PC-9 (cell line): ENCODE data around the gene CUX1.

ENCODE experiments used
- EZH2 ChIP-seq: fragments of 200-600 bp; sonication (generic); IDR thresholded peaks from 2 replicates; pipeline ENCODE4 v1.8.0; 2017; ENCODE audit warnings: antibody characterized with exemption, low read depth
- TF ChIP-seq, protein P1 (sequence below): fragments of 200-600 bp; sonication (generic); conservative IDR thresholded peaks from 2 replicates; pipeline ENCODE4 v1.6.1; 2017; ENCODE audit warnings: mixed run types, antibody characterized with exemption, mild to moderate bottlenecking, moderate library complexity

DNA sequence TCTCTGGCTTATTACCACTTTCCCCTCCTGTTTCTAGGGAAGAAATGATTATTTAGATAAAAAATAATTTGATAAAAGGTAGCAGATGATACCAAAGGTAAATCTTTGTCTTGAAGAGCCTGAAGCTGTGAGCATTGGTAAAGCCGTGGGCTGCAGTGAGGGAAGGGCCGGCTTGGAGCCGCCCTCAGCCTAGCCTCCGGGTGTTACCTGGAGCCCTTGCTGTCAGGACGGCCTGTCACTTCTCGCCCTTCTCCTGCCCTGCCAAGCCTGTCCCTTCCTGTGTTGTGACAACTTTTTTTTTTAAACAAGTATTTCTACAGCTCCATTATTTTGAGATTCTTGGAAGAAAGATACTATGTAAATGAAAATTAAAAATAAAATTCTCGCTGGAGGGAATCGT lies 7.0 kb downstream of the CUX1 start:
- TF ChIP-seq, protein P1, sequence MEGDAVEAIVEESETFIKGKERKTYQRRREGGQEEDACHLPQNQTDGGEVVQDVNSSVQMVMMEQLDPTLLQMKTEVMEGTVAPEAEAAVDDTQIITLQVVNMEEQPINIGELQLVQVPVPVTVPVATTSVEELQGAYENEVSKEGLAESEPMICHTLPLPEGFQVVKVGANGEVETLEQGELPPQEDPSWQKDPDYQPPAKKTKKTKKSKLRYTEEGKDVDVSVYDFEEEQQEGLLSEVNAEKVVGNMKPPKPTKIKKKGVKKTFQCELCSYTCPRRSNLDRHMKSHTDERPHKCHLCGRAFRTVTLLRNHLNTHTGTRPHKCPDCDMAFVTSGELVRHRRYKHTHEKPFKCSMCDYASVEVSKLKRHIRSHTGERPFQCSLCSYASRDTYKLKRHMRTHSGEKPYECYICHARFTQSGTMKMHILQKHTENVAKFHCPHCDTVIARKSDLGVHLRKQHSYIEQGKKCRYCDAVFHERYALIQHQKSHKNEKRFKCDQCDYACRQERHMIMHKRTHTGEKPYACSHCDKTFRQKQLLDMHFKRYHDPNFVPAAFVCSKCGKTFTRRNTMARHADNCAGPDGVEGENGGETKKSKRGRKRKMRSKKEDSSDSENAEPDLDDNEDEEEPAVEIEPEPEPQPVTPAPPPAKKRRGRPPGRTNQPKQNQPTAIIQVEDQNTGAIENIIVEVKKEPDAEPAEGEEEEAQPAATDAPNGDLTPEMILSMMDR = no peak
- TF ChIP-seq EZH2 = no peak
